GM19043 (cell line): ENCODE results near the gene CADM1.
A peak's percentile ranks its signal among the peaks of the same experiment; 100 is the strongest.

Source experiments
- ATAC-seq: cut with Tn5 transposase; IDR thresholded peaks from one replicate; pipeline ENCODE4 v1.9.1; 2021; ENCODE audit warnings: low read depth; ENCODE audit not compliant: unreplicated experiment

Gene CADM1

DNA sequence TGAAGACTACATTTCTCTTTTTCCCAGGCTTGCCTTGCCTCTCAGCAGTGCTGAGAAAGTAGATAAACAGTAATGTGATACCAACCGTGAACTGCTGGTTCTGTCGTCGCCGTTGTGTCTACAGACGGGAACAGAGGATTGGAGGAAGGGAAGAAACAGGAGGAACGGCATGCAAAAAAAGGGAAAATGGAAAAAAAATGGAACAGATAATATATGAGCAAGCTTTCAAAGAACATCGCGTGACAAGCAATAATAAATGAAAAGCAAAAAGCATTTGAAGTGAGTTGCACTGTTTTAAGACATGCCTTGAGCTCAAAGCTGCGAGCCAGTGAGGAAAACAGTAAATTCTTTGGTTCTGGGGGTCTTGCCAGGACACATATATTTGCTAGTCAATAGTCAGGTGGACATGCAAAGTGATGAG lies 305.9 kb downstream of the CADM1 start:
- ATAC-seq, result no peak

DNA sequence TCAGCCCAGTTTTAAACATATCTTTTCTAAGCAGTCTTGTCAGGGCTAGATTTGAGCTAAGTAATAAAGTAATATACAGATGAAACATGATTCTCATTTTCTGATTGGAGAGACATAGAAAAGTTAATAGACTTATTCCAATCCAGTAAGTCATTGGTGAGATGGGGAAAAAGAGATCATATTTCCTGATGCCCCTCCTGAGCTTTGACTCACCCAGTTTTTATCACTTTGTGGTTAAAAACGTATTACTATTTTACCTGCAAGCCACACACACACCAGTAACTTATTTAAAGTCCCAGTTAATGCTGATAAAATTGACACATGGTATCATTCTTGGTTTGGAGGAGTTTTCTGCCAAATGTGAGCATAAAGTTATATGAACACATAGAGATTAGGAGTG lies 306.8 kb downstream of the CADM1 start:
- no peak for ATAC-seq

DNA sequence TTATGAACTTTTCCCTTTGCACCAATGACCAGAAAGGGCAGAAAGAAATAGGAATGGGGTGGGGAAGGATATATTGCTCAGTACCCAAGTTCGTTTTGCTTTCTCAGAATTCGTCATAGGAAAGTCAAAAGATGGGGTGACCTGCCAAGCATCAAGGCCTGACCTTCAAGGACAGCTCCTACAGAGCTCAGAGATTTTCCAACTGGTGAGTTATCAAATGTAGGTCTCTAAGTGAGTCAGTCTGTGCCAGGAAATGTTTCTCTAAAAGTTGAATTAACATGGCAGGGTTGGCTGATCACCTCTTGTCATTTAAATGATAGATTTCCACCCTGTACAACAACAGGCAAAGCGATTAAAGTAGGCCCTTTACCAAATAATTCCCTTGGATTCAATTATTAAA lies 307.2 kb downstream of the CADM1 start:
- ATAC-seq, result no peak

DNA sequence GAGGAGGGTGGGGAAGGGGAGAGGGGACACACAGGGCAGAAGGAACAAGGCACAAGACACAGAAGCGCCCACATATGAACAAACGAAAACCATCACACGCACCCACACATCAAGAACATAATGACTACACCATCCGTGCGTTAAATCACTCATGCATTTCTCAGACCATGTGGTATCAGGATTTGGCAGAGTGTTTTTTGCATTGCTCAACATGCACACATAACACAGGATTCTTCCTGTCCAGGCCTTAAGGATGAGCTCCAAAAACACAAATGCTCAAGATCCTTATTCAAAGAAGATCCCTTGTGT lies 309.5 kb downstream of the CADM1 start:
- ATAC-seq, result no peak

DNA sequence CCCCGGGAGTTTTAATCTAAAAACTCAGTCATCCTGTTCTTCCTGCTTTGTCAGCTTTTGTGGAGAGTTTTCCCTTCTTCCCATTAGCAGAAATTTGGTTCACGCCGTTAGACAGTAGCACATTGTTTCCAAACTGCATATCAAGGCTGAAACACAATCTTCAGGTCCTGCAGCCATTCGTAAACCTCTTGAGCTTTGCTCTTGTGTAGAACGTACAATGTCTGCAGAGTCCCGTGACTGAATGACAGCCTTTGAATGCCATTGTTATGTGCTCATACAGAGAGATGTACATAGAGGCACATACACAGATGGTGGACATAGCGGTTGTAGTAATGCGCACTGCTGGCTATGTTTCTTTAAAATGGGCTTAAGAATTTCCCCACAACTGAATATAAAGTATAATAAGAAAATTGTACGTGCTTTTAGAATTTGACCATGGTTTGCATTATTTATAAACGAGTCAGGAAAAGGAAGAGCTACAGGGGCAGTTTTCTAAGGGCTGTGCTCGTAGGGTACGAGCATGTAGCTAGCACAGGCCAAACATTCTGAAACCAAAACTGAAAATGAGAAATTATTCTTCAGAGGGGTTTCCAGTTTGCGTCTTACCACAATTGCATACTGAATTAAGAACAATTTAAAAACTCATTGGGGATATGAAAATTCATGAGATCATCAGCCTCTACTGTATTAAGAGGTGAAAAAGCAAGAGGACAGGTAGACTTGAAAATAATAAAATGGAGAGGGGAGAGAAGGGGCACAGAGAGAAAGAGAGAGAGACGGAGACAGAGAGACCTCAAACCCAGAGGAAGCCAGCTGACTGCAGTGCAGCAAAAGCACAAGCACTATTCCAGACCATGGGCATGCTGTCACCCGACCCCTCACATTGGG lies 310.1 kb downstream of the CADM1 start:
- peak; percentile 81 for ATAC-seq

DNA sequence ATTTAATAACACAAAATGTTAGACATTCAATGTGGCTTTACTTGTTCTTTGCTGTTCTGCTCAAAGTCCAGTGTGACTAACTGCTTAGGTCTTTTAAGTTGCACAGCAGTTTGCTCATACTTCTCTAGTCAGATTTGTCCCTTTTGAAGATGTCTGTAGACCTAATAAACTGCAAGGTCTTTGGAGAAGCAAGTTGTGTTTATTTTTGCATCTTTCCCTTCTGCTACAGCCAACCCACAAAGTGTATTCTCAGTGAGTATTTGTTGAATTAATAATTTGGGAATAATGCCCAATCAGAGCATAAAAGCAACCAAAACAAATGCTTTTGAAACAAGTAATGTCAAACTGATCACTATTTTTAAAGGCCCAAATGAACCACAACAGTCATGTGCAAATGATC lies 312.5 kb downstream of the CADM1 start:
- no peak for ATAC-seq

DNA sequence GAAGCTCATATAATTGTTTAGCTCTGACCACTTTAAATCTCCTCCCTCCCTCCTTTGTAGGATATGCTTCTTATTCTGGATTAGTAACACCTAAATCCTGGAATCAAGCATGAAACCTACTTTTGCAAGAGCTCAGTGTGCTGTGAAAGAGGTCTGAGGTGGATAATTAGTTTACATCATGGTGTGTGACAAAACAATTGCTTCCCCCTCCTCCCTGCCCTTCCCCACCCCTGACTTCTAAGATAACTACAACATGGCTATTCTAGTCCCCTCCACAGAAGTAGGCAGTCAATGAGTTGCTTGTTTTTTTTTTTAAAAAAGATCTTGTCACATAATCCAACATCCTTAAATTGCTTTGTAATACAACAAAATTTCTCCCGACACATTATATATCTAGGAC lies 314.0 kb downstream of the CADM1 start:
- ATAC-seq, result no peak

DNA sequence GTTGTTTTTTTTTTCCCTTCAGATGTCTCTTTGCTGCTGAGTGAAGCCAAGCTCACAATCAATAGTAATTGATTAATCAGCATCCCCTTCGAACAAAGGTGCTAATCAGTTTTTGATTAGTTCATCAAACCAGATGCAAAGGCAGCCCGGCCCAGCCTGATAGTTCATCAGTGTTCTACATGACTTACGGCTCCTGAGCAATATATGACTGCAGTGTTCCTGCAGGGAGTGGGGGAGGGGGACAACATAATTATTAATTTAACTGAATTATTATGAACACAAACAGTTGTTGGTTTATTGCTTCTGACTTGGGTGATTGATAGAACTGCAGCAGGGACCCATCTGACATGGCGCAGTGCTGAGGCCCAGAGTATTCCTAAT lies 315.3 kb downstream of the CADM1 start:
- ATAC-seq, result no peak

DNA sequence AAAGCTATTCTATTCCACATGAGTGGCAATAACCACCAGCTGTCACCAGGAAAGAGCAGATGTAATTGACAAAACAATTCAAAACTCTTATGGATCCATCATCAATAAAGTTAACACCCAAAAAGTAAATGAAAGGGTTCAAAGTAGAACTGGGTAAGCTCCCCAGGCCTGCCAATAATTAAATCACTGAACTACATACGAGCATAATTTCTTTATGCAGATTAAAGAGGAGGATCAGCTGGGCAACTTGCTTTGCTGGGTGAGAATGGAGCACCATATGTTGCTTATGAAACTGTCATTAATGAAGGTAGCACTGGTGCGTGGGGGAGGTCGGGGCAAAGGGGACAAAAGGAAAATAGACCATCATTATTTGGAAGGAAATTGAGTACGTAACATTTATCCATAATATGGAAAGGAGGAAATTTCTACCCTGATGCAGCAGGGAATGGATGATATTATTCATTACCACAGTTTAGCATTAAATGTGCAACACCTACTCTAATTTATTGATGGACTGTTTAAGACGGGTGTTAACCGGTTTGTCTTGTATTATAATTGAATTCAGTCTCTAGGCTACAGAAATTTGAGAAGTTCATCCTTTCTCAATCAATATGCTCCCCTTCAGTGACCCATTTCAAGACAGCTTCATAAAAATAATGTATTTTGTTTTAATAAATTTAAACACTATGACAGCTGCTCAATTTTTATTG lies 315.9 kb downstream of the CADM1 start:
- no peak for ATAC-seq

DNA sequence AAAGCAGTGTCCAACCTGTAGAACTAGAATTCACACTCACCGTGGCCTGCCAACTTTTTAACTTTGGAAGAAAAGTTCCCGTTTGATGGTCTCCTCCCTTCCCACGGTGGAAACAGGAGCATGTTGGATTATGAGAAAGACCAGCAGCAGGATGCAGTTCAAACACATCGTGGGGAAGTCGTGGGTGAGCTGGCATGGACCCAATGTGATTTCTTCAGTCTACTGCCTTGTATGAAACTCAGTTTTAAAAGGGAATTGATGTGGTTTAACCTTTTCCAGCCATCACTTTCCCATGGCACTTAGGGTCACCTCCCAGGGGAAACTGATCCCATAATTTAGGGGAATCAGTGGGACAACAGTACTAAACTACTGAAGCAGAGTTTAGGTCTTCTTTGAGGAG lies 318.3 kb downstream of the CADM1 start:
- no peak for ATAC-seq

DNA sequence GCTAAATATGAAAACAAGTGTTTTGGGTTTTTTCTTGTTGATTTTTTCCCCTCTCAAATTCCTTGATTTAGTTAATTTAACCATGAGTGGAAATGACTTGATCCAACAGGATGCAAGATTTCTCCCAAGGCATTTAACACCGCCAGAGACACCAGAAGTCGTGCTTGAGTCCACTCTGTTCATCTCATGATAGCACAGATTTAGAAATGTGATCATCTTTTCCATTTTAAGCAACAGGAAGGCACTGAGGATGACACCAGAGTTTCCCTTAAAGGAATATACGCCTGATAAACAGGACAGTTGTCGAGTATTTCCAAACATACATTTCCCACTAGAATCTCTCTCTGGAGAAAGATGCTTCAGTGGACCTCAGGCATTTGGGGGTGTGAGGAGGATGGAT lies 318.7 kb downstream of the CADM1 start:
- ATAC-seq, result no peak

DNA sequence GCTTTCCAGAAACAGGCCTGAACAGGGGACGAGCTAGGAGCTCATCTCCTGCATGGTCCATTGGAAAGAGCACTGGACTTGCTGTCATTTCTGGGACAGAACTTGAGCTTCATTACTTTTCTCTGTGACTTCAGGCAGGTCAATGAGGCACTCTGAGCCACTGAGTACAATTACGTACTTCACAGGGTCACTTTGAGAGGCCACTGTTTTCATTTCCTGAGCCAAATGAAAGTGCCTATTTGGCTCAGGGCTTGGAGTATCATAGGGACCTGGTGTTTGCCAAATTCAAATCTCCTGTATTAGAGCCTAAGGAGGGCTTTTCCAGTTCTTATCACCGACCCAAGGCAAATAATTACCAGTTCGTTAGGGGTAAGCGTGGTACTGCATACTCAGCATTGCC lies 319.3 kb downstream of the CADM1 start:
- no peak for ATAC-seq

DNA sequence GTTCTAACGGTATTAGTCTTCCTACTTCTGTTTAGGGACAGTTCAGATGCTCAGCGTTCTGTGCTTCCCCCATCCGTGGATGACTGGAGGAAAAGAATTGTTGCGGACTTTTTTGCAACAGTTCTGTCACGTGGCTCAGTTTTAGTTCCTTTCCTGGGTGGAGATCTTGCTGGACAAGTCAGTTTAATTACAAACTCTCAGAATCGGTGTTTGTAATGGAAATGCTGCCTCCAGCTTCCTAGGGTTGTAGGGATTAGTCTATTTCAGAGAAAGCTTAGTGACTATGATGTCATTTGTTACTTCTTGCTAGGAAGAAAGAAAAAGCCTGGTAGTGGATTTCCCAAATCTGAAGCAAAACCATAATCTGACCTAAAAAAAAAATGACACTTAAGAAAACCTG lies 320.4 kb downstream of the CADM1 start:
- ATAC-seq, result no peak

DNA sequence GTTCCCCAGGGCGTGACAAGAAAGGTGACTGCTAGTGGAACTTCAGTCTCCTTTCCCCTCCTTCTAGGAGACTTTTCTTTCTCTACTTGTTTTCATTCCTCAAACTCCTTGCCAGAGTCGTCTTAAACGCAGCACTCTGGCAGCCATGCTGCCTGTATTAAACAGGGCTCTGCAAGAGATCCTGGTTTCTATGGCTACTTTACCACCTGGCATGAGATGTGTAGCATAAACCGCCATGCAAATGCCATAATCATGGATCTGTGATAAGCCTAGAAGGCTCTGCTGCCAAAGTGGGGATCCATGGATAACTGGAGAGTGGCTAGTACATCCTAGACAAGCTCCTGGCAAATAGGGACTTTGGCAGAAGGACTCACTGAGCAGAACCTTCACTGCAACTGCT lies 321.1 kb downstream of the CADM1 start:
- no peak for ATAC-seq

DNA sequence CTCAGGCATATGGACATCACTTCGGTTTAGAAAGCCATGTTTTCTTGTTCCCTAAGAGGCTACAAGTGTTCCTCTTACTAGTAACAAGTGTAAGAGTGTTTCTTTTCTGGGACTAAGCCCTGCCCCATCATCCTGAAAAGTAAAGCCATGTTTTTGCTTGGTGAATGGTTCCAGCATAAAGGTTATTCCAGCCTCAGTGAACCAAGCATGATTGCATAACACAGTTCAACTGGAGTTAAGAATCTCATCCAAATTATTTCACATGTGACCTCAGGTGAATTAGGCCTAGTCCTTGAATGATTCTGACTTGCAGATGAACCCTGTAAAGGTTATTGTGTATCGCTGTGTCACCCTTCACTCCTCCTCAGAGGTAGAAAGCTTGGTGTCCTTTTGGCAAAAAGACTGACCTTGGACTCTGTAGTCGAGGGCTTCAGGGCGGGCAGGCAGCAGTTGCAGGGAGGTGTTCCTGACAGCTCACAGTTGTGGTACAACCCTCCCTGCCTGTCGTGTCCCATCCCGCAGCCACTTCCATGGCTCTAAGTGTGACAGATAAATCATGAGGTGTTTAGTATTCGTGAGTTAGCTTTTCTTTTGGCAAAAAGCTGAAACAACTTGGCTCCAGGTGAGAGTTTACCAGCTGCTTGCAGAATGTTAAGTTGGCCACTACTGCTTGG lies 321.8 kb downstream of the CADM1 start:
- no peak for ATAC-seq

DNA sequence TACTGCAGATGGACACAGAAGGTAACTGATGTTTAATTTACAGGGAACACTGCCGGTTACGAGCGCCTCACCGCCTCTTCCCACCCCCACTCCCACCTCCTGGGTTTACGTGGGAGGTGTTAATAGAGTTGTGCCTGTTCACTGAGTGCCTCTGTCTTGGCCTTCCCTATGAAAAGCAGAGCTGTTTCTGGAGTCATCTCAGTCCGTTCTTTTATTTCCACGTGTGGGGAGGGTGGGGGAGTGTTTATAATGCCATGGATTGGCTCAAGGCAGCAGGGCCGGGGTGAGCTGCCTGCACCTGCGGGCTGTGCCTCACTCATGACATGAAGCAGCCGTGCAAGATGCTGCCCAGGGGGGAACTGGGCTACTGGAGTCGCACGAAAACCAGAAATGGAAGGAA lies 322.7 kb downstream of the CADM1 start:
- ATAC-seq, result no peak

DNA sequence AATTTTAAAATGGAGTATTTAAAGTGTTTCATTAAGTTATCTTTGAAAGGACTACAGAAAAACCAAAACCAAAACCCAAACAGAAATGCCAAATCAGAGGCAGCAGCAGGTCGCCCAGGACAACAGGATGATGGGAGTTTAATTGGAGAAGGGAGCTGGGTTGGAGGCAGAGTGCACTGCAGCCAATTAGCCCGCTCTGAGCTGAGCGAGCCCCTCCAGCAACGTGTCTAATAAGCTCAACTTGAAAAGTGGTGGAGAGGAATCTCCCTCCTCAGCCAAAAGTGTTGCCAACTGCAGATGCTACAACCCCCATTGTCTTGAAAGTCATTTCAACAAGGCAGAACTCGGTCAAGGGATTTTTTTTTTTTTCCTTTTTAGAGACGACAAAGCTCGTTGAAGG lies 323.9 kb downstream of the CADM1 start:
- ATAC-seq, result no peak

DNA sequence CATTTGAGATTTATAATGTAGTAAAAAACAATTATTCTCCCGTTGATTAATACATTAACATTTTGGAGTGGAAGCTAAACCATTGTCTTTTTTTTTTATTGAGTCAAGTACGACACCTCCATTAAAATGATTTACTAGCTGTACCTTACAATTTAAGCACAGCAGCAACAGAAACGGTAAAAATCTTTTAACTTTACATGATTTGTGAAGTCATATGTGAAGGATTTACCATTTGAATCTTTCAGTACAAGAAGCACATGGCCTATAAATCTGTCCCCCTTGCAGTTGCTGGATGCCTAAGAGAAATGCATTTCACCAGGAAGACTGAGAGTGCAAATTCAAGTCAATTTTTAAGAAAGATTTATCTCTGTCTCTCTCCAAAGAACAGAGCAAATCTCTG lies 324.6 kb downstream of the CADM1 start:
- ATAC-seq, result no peak

DNA sequence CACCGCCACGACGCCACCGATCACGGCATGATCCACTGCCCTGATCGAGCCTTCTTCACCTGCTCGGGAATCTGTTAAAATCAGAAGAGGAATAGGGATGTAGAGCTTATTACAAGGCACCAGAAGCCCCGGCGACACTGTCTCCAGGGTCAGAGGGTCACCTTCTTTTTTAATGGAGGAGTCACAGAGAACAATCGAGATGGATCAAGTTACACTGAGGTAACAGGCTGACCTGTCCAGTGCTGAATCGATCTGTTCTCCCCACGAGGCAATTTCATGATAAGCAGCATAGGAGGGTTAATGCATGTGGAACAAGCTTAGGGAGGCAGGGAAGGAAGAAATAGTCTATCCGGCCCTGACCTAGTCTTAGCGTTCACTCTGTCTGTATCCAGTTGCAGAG lies 325.5 kb downstream of the CADM1 start:
- no peak for ATAC-seq

DNA sequence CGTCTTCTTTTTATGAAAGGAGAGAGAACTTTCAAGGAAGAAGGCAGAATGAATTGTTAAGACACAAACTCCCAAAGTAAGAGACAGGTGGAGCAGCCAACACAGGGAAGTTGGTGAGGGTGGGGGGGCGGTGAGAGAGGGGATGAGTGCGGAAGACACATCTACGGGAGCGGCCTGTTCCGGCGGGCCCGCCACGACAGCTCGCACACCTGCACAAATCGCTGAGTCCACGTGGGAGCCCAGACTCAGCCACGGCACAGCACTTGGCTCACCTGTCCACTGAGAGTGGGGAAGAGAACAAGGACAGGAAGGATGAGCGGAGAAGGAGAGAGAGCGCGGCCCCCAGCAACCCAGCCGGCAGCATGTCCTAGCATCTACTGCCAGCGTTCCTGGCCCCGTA lies 331.1 kb downstream of the CADM1 start:
- no peak for ATAC-seq

DNA sequence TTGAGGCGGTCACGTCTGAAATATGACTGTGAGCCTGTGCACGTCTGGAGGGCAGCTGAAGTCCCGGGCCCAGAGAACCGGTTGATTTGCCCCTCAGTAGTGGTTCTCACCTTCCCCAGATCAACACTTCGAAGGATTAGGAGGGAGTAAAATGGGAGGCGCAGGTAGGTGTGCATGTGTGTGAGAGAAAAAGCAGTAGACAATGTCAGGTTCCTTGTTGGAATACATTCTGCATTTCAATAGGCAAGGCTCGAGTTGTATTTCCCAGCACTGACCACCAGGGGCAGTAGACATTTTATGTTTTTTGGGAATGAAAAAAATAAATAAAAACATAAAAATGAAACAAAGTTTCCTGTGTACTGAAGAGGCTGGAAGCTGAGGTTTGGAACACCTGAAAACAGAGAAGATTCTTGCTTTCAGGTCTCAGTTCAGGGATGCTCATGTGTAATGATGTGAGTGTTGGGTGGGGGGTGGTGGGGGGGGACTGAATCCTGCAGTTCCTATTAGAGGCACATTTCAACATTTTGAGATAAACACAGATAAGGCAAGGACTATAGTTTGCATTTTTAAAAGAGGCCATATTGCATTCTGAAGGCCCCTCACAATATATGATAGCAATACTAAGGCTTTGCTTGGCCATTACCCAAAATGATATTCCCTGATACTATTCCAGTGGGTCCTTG lies 333.9 kb downstream of the CADM1 start:
- ATAC-seq, result no peak
